ENCODE data around the gene TUBA4B. TPM values are rescaled to one million over a fixed set of nuclear protein-coding genes. Genes with fewer than 3 reads are reported as not detected.

Gene TUBA4B
- polyA plus RNA-seq, 1 experiment = not detected

DNA sequence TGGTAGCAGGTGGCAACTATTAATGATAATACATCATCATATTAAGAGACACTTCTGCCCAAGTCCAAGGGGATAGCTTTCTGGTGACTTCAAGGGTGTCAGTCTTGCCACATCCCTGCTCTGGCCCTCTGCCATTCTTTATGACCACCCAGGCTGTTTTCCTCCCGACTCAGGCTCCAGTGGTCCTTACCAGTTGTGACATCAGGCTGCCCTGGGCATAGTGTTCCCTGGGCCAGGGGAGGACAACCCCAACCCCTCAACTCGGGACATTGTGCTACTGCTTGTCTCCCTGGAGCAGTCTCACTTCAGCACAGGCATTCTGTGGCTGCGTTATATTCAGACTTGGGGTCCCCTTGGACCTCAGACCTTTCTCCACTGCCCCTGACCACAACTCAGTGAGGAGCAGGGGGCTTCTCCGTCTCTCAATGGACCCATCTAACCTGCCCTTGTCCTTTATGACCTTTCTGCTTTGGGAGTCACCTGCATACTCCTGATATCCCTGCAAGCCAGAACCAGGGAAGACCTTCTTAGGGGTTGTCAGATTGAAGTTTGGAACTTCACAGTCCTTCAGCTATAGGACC lies 39.0 kb downstream of the TUBA4B start:
- ChIA-PET CTCF (interaction anchor here (0.6 to 20.7 kb wide), 6 partner anchors 11 to 262 kb away, joined by 3 to 403 read pairs (median 47); partner anchors contain the start of genes CNPPD1, DNAJB2, NHEJ1 and SLC23A3), POLR2A (no interaction called here)
- DNase-seq (ENCODE audit: low read depth) = no peak
- no peak for TF ChIP-seq CTCF (IDR thresholded peaks at IDR 0.05; ENCODE audit: insufficient read depth, low read depth, low read length)
- Histone ChIP-seq H3K36me3 (ENCODE audit: control insufficient read depth, insufficient read depth, low read length) (no peaks in the 10 kb centered on the region), H3K4me3 (ENCODE audit: low read depth, low read length) (no peak overlapping the region), H3K27me3 (ENCODE audit: control insufficient read depth, insufficient read depth, low read length) (no peaks in the 10 kb centered on the region)

DNA sequence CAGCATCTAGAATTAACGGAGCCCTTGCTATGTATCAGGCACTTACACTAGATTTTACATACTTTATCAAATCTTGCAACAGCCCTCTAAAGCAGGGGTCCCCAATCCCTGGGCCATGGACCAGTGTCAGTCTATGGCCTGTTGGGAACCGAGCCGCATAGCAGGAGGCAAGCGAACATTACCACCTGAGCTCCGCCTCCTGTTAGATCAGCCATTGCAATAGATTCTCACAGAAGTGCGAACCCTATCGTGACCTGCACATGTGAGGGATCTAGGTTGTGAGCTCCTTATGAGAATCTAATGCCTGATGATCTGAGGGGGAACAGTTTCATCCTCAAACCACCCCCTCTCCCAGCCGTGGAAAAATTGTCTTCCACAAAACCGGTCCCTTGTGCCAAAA lies 39.6 kb downstream of the TUBA4B start:
- DNase-seq (ENCODE audit: low read depth) = no peak
- Histone ChIP-seq H3K36me3 (ENCODE audit: control insufficient read depth, insufficient read depth, low read length) (no peaks in the 10 kb centered on the region), H3K27me3 (ENCODE audit: control insufficient read depth, insufficient read depth, low read length) (no peaks in the 10 kb centered on the region), H3K4me3 (ENCODE audit: low read depth, low read length) (no peak overlapping the region)
- TF ChIP-seq CTCF (IDR thresholded peaks at IDR 0.05; ENCODE audit: insufficient read depth, low read depth, low read length) = no peak
- ChIA-PET POLR2A (no interaction called here), CTCF (interaction anchor here (1.6 to 20.7 kb wide), 5 partner anchors 12 to 134 kb away, joined by 4 to 403 read pairs (median 90); partner anchors contain the start of genes CNPPD1, DNAJB2, GLB1L and NHEJ1)

GRCh38 chr2:219293736-219294231 lies 40.7 kb downstream of the TUBA4B start:
- no peaks in the 10 kb centered on the region for H3K27me3 ChIP-seq (ENCODE audit: control insufficient read depth, insufficient read depth, low read length)
- H3K36me3 ChIP-seq (ENCODE audit: control insufficient read depth, insufficient read depth, low read length) = no peaks in the 10 kb centered on the region
- CTCF ChIA-PET = interaction anchor here (0.6 to 20.7 kb wide), 15 partner anchors 13 to 235 kb away, joined by 3 to 403 read pairs (median 14); partner anchors contain the start of genes CNPPD1, DNAJB2, DNPEP and GLB1L
- DNase-seq (ENCODE audit: low read depth) = no peak
- TF ChIP-seq CTCF (IDR thresholded peaks at IDR 0.05; ENCODE audit: insufficient read depth, low read depth, low read length) = no peak
- H3K4me3 ChIP-seq (ENCODE audit: low read depth, low read length) = no peak overlapping the region
- POLR2A ChIA-PET = no interaction called here

DNA sequence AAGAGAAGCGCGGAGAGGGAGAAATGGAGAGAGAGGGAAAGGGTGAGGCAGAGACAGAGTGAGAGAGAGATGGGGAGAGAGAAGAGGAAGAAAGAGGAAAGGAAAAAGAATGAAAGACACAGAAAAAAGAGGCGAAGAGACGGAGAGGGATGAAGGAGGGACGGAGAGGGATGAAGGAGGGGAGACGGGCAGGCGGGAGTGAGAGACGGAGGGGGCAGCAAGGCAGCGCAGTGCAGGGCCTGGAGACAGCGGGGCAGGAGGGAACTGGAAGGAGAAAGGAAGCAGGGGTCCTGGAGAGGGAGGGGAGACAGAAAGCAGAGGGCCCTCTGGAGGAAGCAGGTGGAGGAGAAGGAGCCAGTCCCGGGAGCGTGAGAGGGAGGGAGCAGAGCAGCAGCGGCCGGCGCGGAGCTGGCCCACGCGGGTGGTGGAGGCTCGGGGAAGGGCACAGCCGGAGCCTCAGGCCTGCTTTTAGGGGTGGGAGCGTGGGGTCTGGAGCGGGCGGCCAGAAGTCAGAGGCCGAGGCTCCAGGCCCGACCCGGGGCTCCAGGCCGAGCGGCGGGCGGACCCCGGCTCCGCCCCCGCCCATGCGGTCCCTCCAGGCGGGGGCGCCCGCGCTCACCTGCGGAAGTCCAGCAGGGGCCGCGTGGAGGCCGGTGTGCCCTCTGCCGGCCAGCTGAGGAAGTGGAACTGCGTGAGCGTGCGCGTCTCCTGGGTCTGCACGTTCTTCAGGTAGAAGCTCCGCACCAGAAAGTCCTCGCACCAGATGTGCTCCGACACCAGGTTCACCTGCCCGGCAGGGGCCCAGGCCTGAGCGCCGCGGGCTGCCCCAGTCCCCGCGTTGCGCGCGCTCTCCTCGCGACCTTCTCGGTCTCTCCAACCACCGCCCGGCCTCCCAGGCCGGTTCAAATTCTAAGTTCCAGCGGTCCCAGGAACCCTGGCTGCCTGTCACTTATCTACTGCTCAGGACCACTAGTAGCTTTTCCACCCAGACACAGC lies 41.6 kb downstream of the TUBA4B start:
- POLR2A ChIA-PET = interaction anchor here (0.7 kb wide), 1 partner anchor 418 kb away, joined by 3 read pairs; no protein-coding TSS in a partner anchor
- CTCF ChIA-PET = interaction anchor here (0.6 to 20.7 kb wide), 60 partner anchors 8 to 315 kb away, joined by 3 to 403 read pairs (median 5); partner anchors contain the start of genes ABCB6, ANKZF1, ATG9A and CNPPD1
- H3K4me3 ChIP-seq (ENCODE audit: low read depth, low read length) = peak overlapping the region; percentile 41
- H3K36me3 ChIP-seq (ENCODE audit: control insufficient read depth, insufficient read depth, low read length) = no peaks in the 10 kb centered on the region
- no peak for DNase-seq (ENCODE audit: low read depth)
- TF ChIP-seq CTCF (IDR thresholded peaks at IDR 0.05; ENCODE audit: insufficient read depth, low read depth, low read length) = peak; percentile 92
- H3K27me3 ChIP-seq (ENCODE audit: control insufficient read depth, insufficient read depth, low read length) = peaks cover 1% of the 10 kb centered on the region; the same call in 1 of the 2 replicates
